Activated T-cell treated with anti-CD3 and anti-CD28 coated beads, Interleukin-2, amount 50 U/mL, for 72 hours (primary cell): Measurements from ENCODE around the gene SEPTIN8. TPM values are rescaled to one million over a fixed set of nuclear protein-coding genes. Genes with fewer than 3 reads are reported as not detected.
"Not testable (repeated sequence)": the region's sequence is repeated elsewhere in the genome, so short reads cannot be mapped to it uniquely, and the experiment has no call there.

Source experiments
- ATAC-seq, 2 donors: fragments of 150-1000 bp; cut with Tn5 transposase; replicated peaks in 1 of 2; 2 replicates each; pipeline ENCODE4 v1.10.0; 2021; ENCODE audit warnings: moderate library complexity in 2 of 2, mild to moderate bottlenecking in 1 of 2
- DNase-seq, 2 donors: peaks; one replicate each; pipeline ENCODE4 v3.0.0; 2021 to 2022; ENCODE audit warnings: mixed read lengths in 1 of 2
- H3K27ac Mint-ChIP-seq: one replicate; pipeline ENCODE4 v1.8.0; 2022; ENCODE audit warnings: mild to moderate bottlenecking, moderate library complexity, mixed read lengths
- H3K27me3 Mint-ChIP-seq: one replicate; pipeline ENCODE4 v1.8.0; 2022; ENCODE audit warnings: low read depth, mixed read lengths
- H3K36me3 Mint-ChIP-seq, 2 donors: one replicate each; pipeline ENCODE4 v1.8.0; 2022; ENCODE audit warnings: mixed read lengths in 2 of 2, mild to moderate bottlenecking in 1 of 2; ENCODE audit not compliant: insufficient read depth in 2 of 2
- H3K4me1 Mint-ChIP-seq: one replicate; pipeline ENCODE4 v1.8.0; 2022; ENCODE audit warnings: low read depth, mixed read lengths
- H3K4me3 Mint-ChIP-seq, 2 donors: one replicate each; pipeline ENCODE4 v1.8.0; 2022; ENCODE audit warnings: mild to moderate bottlenecking in 2 of 2, mixed read lengths in 2 of 2, moderate library complexity in 2 of 2
- H3K9me3 Mint-ChIP-seq, 2 donors: one replicate each; pipeline ENCODE4 v1.8.0; 2022; ENCODE audit warnings: mixed read lengths in 2 of 2
- total RNA-seq, 2 donors: library from RNA; stranded (reverse); gene quantifications; one replicate each; pipeline ENCODE4 v1.2.3, GENCODE V29; 2022

Gene SEPTIN8
- total RNA-seq, 2 donors from 2014 or later, result 24.7 to 26.4 TPM

DNA sequence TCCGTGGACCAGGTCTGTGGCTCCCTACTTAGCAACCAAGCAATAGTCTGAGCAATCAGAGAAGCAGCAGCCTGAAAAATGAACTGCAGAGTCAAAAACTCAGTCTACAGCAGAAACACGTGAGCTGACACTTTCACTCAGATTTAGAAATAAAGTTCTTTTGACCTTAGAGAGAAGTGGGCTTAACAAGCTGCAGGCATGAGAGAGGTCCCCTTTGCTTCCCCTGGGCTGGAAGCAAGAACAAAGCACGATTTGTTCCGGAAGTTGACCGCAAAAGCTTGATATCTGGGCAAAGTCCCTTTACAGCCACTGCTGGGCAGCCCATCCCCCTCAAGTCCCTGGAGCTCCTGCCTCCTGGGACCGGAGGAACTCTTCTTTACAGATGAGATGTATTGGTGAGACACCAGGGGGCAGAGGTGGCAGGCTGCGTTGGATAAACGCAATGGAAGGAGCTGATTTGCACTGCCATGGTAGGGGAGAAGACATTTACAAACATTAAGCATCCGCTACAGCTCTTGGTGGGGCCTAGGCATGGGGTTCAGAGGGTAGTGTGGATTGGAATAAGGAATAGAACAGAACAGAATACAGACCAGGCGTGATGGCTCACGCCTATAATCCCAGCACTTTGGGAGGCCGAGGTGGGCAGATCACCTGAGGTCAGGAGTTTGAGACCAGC, 30.3 kb upstream of the SEPTIN8 start:
- Mint-ChIP-seq H3K27ac (no peak overlapping the region), H3K9me3 (no peaks in the 10 kb centered on the region)

DNA sequence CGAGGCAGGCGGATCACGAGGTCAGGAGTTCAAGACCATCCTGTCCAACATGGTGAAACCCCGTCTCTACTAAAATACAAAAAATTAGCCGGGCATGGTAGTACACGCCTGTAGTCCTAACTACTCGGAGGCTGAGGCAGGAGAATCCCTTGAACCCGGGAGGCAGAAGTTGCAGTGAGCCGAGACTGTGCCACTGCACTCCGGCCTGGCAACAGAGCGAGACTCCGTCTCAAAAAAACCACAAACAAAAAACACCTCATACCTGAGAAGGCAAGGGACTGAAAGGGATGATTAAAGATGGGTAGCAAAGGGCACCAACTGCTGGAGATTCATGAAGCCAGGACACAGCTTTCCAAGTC, 29.7 kb upstream of the SEPTIN8 start:
- peaks cover 85% of the 10 kb centered on the region for H3K27me3 Mint-ChIP-seq
- H3K4me1 Mint-ChIP-seq, ATAC-seq, H3K4me3 Mint-ChIP-seq, H3K9me3 Mint-ChIP-seq, H3K36me3 Mint-ChIP-seq, DNase-seq, H3K27ac Mint-ChIP-seq: not testable (repeated sequence)

More for the DNA sequence above, 30.3 kb upstream of the SEPTIN8 start:
- no peak for ATAC-seq
- peaks cover 85% of the 10 kb centered on the region for H3K27me3 Mint-ChIP-seq
- H3K4me1 Mint-ChIP-seq, result peaks cover 7% of the 10 kb centered on the region
- H3K4me3 Mint-ChIP-seq, result no peak overlapping the region
- DNase-seq, result no peak
- peaks cover 3% of the 10 kb centered on the region in 2 donors for H3K36me3 Mint-ChIP-seq

DNA sequence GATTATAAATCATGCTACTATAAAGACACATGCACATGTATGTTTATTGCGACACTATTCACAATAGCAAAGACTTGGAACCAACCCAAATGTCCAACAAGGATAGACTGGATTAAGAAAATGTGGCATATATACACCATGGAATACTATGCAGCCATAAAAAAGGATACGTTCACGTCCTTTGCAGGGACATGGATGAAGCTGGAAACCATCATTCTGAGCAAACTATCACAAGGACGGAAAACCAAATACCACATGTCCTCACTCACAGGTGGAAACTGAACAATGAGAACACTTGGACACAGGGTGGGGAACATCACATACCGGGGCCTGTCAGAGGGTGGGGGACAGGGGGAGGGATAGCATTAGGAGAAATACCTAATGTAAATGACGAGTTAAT, 28.8 kb upstream of the SEPTIN8 start:
- not testable (repeated sequence) for H3K4me1 Mint-ChIP-seq, DNase-seq, H3K4me3 Mint-ChIP-seq, H3K27ac Mint-ChIP-seq, ATAC-seq, H3K36me3 Mint-ChIP-seq, H3K9me3 Mint-ChIP-seq
- H3K27me3 Mint-ChIP-seq, result peaks cover 85% of the 10 kb centered on the region

DNA sequence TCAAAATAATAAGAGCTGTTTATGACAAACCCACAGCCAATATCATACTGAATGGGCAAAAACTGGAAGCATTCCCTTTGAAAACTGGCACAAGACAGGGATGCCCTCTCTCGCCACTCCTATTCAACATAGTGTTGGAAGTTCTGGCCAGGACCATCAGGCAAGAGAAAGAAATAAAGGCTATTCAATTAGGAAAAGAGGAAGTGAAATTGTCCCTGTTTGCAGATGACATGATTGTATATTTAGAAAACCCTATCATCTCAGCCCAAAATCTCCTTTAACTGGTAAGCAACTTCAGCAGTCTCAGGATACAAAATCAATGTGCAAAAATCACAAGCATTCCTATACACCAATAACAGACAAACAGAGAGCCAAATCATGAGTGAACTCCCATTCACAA, 27.2 kb upstream of the SEPTIN8 start:
- not testable (repeated sequence) for ATAC-seq, DNase-seq, H3K4me1 Mint-ChIP-seq, H3K27ac Mint-ChIP-seq, H3K4me3 Mint-ChIP-seq, H3K36me3 Mint-ChIP-seq, H3K9me3 Mint-ChIP-seq
- peaks cover 79% of the 10 kb centered on the region for H3K27me3 Mint-ChIP-seq

DNA sequence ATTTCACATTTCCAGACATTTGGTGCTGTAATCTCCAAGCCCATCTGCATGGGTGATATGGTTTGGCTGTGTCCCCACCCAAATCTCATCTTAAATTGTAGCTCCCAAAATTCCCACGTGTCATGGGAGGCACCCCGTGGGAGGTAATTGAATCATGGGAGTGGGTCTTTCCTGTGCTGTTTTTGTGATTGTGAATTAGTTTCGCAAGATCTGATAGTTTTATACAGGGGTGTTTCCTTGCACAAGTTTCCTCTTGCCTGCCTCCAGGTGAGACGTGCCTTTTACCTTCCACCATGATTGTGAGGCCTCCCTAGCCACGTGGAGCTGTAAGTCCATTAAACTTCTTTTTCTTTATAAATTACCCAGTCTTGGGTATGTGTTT, 25.6 kb upstream of the SEPTIN8 start:
- not testable (repeated sequence) for H3K27ac Mint-ChIP-seq, H3K36me3 Mint-ChIP-seq, H3K9me3 Mint-ChIP-seq, ATAC-seq, DNase-seq, H3K4me1 Mint-ChIP-seq, H3K4me3 Mint-ChIP-seq
- H3K27me3 Mint-ChIP-seq, result peaks cover 73% of the 10 kb centered on the region

DNA sequence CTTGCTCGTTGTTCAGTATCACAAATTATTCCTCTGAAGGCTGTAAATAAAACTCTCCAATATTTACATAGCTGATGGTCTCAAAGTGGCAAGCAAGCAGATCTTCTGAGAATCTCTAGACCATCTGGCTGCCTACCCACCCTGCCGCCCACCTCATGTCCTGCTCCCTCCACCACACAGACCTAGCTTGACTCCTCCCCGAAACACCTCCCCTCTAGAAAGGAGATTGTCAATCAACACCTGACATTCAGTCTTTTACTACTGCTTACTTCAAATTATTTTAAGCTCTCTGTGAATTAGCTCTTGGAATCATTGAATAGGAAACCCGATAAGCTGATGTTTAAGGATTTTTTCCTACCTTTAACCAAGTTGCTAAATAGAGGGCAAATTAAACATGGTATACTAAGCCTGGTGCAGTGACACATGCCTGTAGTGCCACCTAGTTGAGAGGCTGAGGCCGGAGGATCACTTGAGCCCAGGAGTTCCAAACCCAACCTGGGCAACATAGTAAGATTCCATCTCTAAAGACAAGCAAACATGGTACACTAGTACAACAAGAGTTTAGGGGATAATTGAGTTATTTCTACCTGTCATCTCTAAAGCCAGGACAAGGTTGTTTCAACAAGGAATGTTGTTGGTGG, 25.1 kb upstream of the SEPTIN8 start:
- Mint-ChIP-seq H3K9me3 (no peaks in the 10 kb centered on the region), H3K4me1 (peaks cover under 1% of the 10 kb centered on the region), H3K4me3 (no peak overlapping the region), H3K27ac (no peak overlapping the region), H3K36me3 (peaks cover 3% of the 10 kb centered on the region in 2 donors), H3K27me3 (peaks cover 71% of the 10 kb centered on the region)
- no peak for DNase-seq
- ATAC-seq, result no peak

DNA sequence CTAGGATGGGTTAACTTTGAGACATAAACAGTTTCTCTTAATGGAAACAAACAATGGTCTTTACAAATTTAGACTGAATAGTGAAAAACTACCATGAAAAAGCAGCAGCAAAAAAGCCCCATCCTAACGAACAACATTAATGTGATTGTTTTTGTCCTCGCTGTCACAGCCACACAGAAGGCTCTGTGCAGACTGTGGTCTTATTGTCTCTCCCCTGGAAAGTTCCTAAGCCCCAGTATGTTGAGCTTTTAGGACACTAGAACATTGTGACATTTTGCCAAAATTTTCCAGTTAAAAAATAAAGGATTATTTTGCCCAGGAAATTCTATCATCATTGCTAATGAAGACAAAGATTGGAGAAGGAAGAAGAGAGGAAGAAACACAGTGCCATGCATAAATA, 23.5 kb upstream of the SEPTIN8 start:
- ATAC-seq, result no peak
- no peak for DNase-seq
- Mint-ChIP-seq H3K4me1 (no peaks in the 10 kb centered on the region), H3K27ac (no peak overlapping the region), H3K4me3 (no peak overlapping the region), H3K36me3 (peaks cover 3% of the 10 kb centered on the region in 2 donors), H3K27me3 (peaks cover 66% of the 10 kb centered on the region), H3K9me3 (no peaks in the 10 kb centered on the region)

DNA sequence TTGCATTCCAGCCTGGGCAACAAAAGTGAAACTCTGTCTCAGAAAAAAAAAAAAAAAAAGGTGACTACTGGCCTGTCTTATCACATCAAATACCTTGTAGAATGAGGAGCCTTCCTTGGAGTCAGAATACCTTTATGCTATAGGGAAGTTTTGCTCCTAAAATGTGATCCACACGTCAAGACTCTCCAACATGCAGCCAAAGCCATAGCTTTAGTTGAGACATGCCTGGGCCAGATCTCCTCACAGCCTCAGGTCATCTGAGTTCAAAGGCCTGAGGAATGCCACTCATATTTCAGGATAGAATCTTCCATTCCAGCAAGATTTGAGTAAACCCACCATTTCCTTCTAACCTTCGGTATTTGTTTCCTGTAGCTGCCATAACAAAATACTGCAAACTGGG, 22.4 kb upstream of the SEPTIN8 start:
- no peak for DNase-seq
- no peaks in the 10 kb centered on the region for H3K4me1 Mint-ChIP-seq
- H3K9me3 Mint-ChIP-seq, result no peaks in the 10 kb centered on the region
- peaks cover 1 to 3% of the 10 kb centered on the region in 2 donors for H3K36me3 Mint-ChIP-seq
- H3K4me3 Mint-ChIP-seq, result no peak overlapping the region
- no peak for ATAC-seq
- H3K27me3 Mint-ChIP-seq, result peaks cover 55% of the 10 kb centered on the region
- H3K27ac Mint-ChIP-seq, result no peak overlapping the region

DNA sequence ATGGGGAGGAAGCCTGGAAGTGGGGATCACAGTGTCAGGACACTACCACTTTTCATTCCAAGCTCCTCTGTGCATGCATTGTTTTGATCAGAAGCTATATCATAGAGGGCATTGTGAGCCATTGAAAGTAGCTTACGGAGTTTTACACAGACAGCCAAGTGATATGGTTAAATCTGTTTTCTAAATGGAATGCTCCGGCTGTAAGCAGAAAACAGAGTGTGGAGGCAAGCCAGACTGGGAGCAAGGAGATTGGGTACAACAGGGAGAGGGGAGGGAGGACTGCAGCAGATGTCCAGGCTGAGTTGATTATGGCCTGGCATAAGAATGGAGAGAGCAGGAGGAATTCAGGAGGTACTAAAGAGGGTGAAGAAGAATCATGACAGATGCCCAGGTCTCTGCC, 20.6 kb upstream of the SEPTIN8 start:
- H3K9me3 Mint-ChIP-seq, result no peaks in the 10 kb centered on the region
- no peak overlapping the region for H3K4me3 Mint-ChIP-seq
- peaks cover 43% of the 10 kb centered on the region for H3K27me3 Mint-ChIP-seq
- no peak overlapping the region for H3K27ac Mint-ChIP-seq
- no peaks in the 10 kb centered on the region for H3K4me1 Mint-ChIP-seq
- no peak for DNase-seq
- ATAC-seq, result no peak
- H3K36me3 Mint-ChIP-seq, result no peaks in the 10 kb centered on the region

DNA sequence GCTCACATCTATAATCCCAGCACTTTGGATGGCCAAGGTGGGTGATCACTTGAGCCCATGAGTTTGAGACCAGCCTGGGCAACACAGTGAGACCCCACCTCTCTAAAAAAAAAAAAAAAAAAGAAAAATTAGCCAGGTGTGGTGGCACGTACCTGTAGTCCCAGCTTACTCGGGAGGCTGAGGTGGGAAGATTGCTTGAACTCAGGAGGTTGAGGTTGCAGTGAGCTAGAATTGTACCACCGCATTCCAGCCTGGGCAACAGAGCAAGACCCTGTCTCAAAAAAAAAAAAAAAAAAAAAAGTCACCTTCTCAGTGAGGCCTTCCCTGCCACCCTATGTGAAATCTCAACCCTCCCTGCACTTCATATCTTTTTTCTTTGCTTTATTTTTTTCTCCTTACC, 14.0 kb upstream of the SEPTIN8 start:
- ATAC-seq, result no peak
- no peaks in the 10 kb centered on the region for H3K36me3 Mint-ChIP-seq
- H3K27ac Mint-ChIP-seq, result no peak overlapping the region
- peaks cover 24% of the 10 kb centered on the region for H3K27me3 Mint-ChIP-seq
- no peak overlapping the region for H3K4me3 Mint-ChIP-seq
- no peaks in the 10 kb centered on the region for H3K9me3 Mint-ChIP-seq
- H3K4me1 Mint-ChIP-seq, result no peaks in the 10 kb centered on the region
- DNase-seq, result no peak

DNA sequence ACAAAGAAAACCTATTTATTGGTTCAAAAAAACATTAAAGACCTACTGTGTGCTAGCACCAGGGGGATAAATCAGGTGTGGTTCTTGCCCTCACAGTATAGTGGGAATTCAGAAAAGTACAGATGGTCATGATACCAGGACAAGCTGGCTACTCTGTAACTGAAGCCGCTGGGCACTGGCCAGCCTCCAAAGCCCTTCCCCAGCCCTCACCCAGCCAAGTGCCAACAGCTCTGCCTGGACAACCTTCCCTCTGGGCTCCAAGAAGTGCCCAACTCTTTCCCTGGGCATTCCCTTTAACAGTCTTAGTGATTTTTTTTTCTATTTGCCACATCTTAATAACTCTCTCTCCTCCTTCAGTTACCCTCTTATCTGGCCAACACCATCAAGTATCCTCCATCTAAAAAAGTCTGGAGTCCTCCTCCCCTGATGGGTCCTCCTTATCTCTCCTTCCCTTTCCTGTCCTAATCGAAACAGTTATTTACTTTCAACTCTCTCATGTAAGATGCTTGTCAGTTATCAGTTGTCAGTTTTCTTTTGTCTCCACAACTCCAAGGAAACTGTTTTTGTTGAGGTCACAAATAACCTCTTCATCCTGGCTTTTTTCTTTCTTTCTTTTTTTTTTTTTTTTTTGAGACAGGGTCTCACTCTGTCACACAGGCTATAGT, 13.3 kb upstream of the SEPTIN8 start:
- no peaks in the 10 kb centered on the region for H3K36me3 Mint-ChIP-seq
- H3K27me3 Mint-ChIP-seq, result peaks cover 31% of the 10 kb centered on the region
- no peak overlapping the region for H3K4me3 Mint-ChIP-seq
- ATAC-seq, result no peak
- no peak for DNase-seq
- H3K4me1 Mint-ChIP-seq, result no peaks in the 10 kb centered on the region
- H3K9me3 Mint-ChIP-seq, result no peaks in the 10 kb centered on the region
- H3K27ac Mint-ChIP-seq, result no peak overlapping the region

DNA sequence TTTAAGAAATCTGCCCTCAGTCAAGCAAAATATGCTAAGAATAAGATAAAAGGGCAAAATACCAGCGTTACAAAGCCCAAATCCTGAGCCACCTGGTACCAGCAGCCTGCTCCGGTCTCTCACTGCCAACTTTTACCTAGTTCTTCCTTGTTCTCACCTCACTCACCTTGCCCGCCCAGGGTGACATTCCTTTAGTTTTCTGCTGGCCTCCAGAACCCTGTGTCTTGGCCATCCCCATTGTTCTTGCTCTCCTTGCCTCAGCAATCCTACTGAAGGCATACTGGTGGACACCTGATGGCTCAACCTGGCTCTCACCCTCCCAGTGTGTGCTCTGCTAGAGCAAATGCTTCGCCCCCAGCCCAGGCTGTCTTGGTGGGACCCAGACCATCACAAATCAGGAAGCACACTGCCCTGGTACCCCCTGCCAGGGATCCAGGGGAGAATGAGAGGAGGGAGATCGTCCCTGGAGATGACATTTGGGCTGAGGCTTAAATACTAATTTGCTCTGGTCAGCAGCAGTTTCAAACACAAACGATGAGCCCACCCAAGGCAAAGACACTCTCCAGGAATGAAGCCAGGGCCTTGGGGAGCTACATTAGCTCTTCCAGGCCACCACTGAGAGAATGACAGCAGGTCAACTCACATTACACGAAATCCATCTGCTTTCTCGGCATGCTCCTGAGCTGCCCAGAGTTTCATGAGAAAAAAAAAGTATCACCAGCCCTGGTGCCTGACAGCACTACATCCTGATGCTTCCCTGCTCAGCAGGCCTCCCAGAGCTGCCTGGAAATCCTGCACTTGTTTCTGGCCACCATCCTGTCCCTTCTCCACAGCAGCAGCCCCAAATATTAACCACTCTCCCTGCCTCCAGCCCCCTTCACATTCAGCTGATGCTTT, 12.2 kb upstream of the SEPTIN8 start:
- peaks cover 38% of the 10 kb centered on the region for H3K27me3 Mint-ChIP-seq
- H3K9me3 Mint-ChIP-seq, result no peaks in the 10 kb centered on the region
- H3K27ac Mint-ChIP-seq, result no peak overlapping the region
- ATAC-seq (no peak), DNase-seq (no peak)
- no peaks in the 10 kb centered on the region for H3K36me3 Mint-ChIP-seq
- no peak overlapping the region for H3K4me3 Mint-ChIP-seq
- no peaks in the 10 kb centered on the region for H3K4me1 Mint-ChIP-seq

DNA sequence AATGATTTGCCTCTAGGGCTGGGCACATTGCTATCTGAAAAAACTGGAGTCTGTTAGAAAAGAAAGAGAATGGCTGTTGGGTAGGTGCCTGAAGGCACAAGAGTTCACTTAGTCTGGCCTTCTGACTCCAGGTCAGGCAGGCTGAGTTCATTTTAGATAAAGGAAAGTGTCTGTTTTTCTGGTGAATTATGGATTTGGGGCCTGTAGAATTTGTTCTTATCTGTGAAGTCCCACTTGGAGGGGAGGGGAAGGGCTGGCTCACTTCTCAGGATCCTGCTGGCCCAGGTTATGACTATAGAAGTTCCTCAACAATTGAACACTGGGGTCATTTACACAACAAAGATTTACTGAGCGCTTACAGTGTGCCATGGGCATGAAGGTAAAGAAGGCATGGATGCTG, 11.5 kb upstream of the SEPTIN8 start:
- Mint-ChIP-seq H3K36me3 (no peaks in the 10 kb centered on the region), H3K27ac (no peak overlapping the region), H3K4me1 (no peaks in the 10 kb centered on the region), H3K27me3 (peaks cover 38% of the 10 kb centered on the region), H3K4me3 (no peak overlapping the region), H3K9me3 (no peaks in the 10 kb centered on the region)
- no peak for ATAC-seq
- DNase-seq, result no peak
